Erythroblast (primary cell): ENCODE results near the gene CCT4.
"Not testable (repeated sequence)": the region's sequence is repeated elsewhere in the genome, so short reads cannot be mapped to it uniquely, and the experiment has no call there.

Experiments used
- DNase-seq, 2 experiments: peaks; one replicate each; lab custom pipeline; 2025; lab: John Stamatoyannopoulos, UW
- GATA1 ChIP-seq: IDR thresholded peaks from 2 replicates; pipeline ENCODE4 v1.6.1; 2011; ENCODE audit warnings: low read depth, mild to moderate bottlenecking, control low read depth, low read length, moderate library complexity
- POLR2A ChIP-seq: IDR thresholded peaks from 2 replicates; pipeline ENCODE4 v1.6.1; 2011; ENCODE audit warnings: mild to moderate bottlenecking, low read length

Gene CCT4

DNA sequence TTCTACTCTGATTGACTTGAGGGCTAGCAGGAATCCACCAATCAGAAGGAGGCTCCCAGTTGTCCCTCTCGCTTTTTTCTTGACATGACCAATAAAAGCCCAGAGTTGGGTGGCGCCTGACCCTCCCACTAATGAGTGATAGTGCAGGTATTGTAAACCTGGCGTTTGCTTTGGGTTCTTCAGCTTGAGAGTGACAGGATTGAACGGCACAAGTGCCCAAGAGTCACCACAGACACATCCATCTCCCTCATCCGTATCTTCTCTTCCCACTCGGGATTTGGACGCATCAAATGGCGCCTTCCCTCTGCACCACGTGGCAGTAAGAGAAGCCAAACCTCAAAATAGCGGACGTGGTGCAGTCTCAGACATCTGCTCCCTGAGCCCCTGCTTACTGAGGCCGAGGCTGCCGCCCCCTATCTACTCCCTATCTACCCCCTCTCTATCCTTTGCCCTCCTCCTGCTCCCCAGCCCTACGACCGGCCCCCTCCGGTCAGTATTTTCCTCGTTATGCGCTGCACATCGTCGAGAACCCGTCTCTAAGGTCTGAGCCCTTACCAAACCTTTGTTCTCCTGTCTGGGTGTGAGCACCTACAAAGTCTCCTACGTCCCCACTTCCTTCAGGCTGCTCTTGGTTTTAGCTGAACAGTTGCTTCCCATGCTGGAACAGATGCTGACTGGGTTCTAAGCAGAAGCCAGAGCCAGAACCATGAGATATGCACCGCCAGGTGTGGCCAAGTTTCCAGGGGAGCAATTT, 33.7 kb downstream of the CCT4 start:
- TF ChIP-seq GATA1 (no peak), POLR2A (peak; percentile 73)
- DNase-seq = peak; percentile 95 to 97

DNA sequence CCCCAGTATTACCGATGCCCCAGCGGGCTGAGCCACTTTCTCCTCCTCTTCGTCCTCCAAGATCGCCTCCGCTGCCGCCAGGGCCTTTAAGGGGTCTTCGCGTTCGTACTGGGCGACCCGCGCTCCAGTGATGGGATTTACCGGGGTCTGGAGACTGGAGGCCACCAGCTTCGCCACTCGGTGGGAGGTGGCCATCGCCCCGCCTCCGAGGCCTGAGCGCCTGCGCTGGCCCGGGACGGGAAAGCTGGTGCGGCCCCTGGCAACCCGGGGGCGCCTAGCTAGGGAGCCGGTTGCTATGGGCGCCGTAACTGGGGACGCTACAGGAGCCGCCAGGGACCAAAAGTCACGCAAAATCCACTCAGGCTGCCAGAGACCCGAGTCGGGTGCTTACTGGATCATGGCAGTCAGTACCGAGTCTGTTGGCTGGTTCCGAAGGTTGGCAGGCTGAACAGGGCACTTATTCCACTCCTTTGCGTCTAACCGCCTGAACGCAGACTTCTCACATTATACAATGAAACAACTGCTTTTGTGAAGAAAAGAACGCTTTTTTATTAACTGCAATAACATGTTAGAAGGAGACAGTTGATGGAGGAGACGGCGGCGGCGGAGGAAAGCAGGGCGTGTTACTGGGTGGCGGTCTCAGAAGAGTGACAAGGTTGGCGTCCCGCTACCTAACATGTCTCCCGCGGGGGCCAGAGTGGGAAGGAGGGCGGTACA, 34.5 kb downstream of the CCT4 start, which contains the start of gene FAM161A:
TSS of gene FAM161A (minus strand) at position 214 of the 717 bp plus-strand sequence. CDS start at position 195, 19 bp downstream.
- DNase-seq = peak; percentile 84 to 87
- peak; percentile 81 for TF ChIP-seq POLR2A
- no peak for TF ChIP-seq GATA1

GRCh38 chr2:61853086-61853846, 35.2 kb downstream of the CCT4 start:
- TF ChIP-seq GATA1 (no peak), POLR2A (no peak)
- peak; percentile 10 to 27 for DNase-seq

DNA sequence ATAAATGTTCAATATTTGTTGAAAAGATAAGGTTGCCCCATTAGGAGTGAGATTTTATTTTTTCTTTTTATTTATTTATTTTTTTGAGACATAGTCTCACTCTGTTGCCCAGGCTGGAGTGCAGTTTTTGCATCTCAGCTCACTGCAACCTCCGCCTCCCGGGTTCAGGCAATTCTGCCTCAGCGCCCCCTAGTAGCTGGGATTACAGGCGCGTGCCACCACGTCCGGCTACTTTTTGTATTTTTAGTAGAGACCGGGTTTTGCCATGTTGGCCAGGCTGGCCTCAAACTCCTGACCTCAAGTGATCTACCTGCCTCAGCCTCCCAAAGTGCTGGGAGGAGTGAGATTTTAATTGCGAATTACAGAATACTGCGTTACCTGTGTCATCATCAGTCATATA, 37.2 kb downstream of the CCT4 start:
- DNase-seq = not testable (repeated sequence)

GRCh38 chr2:61845320-61845719, 43.1 kb downstream of the CCT4 start:
- TF ChIP-seq POLR2A = no peak
- TF ChIP-seq GATA1 = no peak
- DNase-seq = no peak

DNA sequence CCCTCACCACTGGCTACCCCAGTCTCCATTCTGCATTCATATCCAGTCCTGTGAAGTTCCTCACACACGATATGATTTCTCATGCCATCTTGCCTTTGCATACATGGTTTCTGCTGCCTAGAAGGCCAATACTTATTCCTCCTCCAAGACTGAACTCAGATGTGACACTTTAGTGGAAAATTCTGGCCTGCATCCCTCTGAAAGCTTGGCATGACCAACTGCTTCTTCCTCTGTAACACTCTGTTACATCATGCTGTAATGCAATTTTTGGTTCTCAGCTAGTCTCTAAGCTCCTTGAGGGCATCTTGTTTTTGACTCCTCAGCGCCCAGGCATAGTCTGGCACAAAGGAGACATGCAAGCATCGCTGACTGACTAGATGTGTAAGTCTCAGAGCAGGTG, 47.2 kb downstream of the CCT4 start:
- no peak for DNase-seq
- TF ChIP-seq POLR2A (no peak), GATA1 (no peak)

DNA sequence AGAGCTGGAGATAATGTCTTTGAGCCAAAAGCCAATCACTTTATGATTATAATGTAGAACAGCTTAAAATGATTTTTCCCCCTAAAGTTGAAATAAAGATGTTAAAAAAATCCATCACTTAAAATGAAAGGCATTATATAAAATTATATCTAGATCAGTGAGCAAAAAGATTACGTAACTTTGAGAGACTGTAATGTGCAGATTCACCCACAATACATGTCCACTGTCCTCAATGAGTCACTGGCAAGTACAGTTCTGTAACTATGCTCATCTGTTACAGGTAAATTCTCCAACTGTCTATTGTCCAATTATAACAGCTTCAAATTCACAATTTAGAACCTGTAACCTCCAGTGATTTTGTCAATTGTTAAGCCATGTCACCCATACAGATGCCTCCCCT, 53.6 kb downstream of the CCT4 start:
- TF ChIP-seq GATA1 = no peak
- TF ChIP-seq POLR2A = no peak
- DNase-seq = no peak

- TF ChIP-seq GATA1 = no peak
- TF ChIP-seq POLR2A = no peak
- no peak for DNase-seq
Measured at GRCh38 chr2:61833971-61834370, 54.5 kb downstream of the CCT4 start.

DNA sequence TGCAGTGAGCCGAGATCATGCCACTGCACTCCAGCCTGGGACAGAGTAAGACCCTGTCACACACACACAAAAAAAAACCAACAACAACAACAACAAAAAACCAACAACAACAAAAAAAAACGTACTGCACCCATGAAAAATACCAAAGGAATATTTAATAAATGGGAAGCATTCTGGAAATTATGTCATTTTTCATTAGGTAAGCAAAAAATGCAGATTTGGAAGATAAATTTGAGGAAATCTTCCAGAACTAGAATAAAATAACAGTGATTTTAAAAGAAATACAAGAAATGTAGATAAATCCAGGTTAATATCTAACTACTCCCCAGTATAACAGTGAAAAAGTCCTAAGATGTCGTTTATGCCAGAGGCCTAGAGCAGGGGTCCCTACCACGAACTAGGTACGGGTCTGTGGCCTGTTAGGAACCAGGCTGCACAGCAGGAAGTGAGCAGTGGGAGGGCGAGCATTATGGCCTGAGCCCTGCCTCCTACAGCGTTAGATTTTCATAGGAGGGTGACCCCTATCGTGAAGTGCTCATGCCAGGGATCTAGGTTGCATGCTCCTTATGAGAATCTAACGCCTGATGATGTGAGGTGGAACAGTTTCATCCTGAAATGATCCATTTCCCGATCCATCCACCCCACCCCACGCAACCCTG, 56.1 kb downstream of the CCT4 start:
- no peak for DNase-seq
- TF ChIP-seq POLR2A (no peak), GATA1 (no peak)

GRCh38 chr2:61822255-61822654, 66.2 kb downstream of the CCT4 start:
- TF ChIP-seq POLR2A (no peak), GATA1 (no peak)
- DNase-seq = no peak
